Cerebellar cortex (tissue), 1 donor: Measurements from ENCODE around the gene C3.

ENCODE experiments used
- DNase-seq: peaks from one replicate; pipeline ENCODE4 v3.0.0-alpha.2; 2015; ENCODE audit warnings: low spot score

Gene C3

DNA sequence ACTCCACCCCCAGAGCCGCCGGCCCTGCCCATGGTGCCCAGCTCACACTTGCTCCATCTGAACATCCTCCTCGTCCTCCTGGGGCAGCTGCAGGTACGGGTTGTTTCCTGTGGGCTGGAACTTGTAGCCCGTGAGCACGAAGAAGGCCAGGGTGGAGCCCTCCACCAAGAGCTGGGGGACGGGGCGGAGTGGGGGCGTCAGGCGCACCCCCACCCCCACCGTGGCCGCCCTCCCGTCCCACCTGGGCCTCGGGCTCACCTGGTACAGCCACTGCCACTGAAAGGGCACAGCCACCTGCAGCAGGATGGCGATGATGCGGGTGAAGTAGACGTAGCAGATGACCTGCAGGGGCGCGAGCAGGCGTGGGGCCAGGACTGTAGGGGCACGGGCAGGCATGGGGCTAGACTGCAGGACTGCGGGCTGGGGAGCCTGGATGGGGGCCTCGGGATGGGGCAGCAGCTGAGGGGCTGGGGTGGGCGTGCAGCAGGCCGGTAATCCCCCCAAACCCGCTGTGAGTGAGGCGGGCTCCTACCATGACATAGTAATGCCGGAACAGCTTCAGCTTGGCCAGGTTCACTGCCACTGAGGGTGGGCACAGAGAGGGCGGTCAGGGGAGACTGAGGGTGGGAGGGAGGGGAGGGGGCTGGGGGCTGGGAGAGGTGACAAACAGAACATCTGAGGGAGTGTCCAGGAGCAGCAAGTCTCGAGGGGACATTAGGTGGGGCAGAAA lies 10.7 kb upstream of the C3 start:
- DNase-seq: no peak

DNA sequence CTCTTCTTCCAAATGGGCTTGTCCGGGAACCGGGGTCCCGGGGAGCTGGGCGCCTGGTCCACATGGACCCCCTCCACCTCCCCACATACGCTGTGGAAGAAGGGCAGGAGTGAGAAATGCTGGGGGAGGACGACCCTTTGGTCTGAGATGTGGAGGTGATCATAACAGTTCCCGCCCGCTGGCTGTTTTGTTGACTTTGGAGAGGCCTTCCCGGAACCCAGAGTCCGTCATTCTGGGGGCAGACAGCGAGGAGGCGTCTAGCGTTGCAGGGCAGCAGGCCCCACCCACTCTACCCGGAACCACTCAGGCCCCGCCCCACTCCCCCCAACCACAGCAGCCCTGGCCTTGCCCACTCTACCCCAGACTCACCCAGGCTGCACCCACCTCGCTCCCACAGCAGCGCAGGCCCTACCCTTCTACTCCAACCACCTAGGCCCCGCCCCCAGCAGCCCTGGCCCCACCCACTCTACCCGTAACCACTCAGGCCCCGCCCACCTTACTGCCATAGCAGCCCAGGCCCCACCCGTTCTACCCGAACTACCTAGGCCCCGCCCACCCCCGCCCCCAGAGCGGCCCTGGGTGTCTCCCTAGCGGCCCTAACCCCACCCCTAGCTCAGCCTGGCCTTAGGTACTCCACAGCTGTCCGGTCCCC lies 9.8 kb upstream of the C3 start:
- peak; percentile 34 for DNase-seq

DNA sequence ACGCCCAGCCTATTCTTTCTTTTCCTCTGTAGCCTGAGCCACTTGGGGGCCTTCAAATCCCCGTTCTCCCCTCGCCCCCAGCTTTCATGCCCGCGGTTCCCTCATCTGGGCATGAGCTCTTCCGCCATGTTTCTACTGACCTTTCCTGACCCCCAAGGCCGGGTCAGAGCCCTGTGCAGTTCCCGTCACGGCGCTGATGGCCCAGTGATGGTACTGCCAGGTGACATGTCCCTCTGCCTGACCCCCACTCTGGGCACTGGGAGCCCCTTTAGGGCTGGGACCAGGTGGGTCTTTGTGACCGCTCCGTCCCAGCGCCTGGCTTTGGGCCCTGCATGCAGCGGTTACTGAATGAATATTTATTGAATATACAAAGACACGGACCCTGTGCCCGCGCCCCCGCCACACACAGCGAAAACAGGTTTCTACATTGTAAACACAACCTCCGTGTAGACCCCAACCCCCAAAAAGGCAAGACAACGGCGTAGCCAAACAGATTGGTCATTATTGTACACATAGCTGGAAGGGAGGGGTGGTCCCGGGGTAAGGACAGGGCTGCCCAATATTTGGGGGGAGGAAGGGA lies 9.2 kb upstream of the C3 start:
- DNase-seq: no peak

DNA sequence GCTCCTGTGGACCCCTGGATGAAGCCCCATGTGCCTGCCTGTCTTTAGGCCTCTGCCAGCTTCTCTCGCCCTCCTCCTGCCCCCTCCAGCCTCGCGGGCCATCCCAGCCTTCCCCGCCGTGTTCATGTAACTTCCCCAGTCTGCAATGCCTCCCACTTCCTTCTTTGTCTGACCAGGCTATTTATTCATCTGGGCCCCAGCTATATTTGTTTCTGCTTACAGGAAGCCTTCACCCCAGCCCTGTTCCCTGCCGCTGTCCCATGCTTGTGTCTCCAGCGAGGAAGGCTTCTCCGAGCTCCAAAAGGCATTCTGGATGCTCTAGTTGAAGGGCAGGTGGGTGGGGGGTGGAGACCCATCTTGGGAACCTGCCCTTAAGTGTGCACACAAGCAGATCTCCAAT lies 7.9 kb upstream of the C3 start:
- no peak for DNase-seq

DNA sequence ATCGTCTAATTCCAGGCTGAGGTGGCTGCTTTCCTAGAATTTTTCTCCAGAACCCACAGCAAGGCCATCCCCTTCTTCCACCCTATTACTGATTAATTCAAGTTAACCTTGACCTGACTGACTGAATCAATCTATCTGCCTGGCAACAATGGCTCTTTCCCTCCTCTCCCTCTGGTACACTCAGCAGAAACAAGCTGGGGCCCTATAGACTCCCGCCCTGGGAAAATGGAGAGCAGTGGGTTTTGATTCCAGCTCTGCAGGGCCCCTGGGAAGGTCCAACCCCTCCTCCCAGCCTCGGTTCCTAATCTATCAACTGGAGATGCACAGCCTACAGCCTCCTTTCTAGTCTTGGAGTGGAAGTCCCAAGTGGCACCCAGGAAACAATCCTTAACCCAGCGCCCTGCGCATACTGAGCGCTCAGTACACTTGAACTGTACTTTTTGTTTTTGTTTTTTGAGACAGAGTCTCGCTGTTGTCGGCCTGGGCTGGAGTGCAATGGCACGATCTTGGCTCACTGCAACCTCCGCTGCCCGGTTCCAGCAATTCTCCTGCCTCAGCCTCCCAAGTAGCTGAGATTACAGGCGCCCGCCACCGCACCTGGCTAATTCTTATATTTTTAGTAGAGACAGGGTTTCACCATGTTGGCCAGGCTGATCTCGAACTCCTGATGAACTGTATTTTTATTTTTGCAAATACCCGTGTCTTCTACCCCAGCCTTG lies 5.2 kb upstream of the C3 start:
- no peak for DNase-seq

DNA sequence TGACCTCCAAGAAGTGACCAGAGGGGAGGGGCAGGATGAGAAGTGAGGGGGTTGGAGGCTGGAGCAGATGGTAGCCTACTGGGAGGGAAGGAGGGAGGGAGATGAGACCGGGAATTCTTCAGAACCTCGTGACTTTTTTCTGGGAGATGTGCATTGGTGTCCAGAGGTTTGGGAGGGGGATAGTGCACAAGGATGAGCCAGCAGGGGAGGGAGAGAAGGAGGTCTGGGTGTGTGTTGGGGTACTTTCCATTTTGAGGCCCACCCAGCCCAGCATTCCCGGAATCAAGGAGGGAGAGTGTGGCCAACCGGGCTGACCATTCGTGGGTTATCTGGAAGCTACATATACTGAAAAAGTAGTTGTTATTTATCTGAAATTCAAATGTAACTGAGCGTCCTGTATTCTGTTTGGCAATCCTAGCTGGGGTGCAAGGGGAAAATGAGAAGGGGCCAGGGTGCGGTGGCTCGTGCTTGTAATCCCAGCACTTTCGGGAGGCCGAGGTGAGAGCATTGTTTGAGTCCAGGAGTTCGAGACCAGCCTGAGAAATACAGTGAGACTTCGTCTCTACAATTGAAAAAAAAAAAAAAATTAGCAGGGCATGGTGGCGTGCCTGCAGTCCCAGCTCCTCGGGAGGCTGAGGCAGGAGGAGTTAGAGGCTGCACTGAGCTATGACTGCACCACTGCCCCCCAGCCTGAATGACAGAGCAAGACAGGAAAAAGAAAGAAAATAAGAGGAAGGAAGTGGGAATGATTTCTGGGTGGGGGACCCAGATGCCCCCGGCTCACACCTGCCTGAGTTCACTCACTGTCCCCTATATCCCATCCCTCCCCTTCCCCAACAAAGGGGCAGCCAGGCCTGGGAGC lies 4.4 kb upstream of the C3 start:
- DNase-seq: no peak

DNA sequence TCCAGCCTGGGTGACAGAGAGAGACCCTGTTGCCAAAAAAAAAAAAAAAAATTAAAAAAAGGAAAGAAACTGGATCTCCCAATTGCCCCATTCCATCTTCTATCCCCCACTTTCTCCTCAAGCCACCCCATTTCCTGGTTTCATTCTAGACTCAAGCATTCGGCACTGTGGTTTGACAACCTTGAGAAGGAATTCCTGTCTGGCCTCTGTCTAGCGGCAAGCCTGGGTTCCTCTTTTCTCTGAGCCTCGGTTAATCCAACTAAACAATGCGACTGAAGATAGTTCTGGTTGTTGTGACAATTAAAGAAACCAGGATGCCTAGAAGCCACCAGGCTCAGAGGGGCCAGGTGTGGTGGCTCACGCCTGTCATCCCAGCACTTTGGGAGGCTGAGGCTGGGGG lies 3.3 kb upstream of the C3 start:
- DNase-seq: no peak

DNA sequence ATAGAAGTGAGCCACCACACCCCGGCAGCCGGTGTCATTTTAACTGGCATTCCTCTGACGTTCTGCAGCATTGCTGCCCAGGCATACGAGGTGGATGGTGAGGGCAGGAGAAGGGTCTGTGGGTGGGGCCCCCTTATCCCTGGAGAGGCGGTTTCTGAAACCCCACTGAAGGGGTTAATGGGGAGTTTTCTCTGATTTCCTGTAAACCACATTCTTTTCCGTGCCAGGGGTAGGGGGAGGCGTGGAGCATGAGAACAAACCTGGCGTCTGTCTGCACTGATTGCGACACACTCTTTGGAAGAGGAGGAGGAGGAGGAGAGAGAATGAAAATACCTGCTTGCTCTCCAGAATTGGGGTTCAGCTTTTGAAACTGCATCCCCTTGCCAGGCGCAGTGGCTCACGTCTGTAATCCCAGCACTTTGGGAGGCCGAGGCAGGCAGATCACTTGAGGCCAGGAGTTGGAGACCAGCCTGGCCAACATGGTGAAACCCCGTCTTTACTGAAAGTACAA lies 2.7 kb upstream of the C3 start:
- DNase-seq: no peak

DNA sequence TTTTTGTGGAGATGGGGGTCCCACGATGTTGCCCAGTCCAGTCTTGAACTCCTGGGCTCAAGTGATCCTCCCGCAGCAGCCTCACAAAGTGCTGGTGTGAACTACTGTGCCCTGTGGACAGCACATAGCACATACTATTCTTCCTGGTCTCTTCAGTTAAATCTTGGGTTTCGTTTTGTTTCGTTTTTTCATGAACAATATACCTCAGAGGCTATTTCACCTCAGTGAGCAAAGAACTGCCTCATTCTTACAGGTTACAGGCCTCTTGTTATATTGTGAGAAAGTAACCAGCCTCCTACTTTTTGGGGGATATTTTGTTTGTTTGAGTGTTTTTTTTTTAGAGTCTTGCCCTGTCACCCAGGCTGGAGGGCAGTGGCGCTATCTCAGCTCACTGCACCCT lies 1.3 kb upstream of the C3 start:
- DNase-seq: no peak

DNA sequence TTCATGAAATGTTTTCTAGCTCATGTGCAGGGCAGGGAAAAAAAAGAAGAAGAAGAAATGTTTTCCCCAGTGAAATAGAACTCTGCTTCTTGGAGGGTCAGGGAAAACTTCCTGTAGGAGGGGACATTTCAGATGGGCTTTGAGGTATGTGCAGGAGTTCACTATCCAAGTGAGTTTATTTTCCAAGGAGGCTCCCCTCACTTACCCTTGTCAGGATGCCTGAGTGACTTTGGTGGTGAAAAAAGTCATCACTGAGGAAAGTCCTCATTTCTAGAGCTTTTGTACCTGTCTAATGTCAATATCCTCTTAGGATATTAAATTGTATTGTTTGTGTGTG lies 656 bp upstream of the C3 start:
- DNase-seq: no peak

DNA sequence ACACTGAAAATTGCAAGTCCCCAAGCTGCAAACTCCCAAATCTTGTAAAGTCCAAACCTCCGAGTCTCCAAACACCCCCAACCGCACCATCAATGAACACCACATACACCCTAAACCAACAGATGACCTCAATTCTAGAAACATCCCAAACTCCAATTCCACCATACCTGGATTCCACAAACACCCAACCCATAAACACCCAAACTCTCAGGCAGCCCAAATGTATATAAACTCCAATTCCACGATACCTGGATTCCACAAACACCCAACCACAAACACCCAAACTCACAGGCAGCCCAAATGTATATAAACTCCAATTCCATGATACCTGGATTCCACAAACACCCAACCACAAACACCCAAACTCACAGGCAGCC lies 470 bp downstream of the C3 start:
- no peak for DNase-seq

DNA sequence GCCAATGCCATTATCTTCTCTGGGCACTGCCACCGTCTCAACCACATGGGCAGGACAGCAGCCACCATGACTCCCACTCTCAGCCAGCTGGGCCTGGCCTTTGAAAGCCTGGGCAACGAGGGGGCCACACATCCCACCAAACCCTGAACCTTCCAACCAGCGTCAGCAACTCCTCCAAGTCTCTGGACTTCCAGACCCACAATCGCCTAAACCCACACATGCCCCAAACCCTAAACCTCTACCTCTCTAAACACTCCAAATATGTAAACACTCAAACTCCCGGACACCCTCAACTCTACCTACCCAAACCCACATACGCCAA lies 949 bp downstream of the C3 start:
- DNase-seq: no peak

DNA sequence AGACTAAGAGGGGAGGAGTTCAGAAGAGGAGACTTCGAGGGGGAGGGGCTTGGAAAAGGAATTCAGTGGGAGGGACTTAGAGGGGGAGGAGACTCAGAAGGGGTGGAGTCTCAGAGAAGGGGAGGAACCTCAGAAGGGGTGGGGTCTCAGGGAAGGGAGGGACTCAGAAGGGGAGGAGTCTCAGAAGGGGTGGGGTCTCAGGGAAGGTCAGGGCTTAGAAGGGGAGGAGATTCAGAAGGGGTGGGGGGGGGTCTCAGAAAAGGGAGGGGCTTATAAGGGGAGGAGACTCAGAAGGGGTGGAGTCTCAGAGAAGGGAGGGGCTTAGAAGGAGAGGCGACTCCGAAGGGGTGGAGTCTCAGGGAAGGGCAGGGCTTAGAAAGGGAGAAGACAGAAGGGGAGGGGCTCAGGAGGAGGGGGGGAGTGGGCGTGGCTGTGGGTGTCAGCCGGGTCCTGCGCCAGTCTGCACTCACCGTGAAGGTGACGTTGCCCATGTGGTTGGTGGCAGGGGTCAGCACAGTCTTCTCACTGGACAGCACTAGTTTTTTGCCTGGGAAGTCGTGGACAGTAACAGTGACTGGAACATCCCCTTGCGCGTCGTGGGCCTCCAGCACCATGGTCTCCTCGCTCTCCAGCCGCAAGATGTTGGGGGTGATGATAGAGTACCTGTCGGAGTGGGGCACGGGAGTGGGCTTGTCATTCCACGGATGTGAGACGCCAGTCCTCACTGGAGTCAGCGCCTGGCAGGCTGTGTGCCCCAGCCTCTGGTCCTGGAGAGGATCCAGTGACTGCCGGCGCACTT lies 1.5 kb downstream of the C3 start:
- no peak for DNase-seq

DNA sequence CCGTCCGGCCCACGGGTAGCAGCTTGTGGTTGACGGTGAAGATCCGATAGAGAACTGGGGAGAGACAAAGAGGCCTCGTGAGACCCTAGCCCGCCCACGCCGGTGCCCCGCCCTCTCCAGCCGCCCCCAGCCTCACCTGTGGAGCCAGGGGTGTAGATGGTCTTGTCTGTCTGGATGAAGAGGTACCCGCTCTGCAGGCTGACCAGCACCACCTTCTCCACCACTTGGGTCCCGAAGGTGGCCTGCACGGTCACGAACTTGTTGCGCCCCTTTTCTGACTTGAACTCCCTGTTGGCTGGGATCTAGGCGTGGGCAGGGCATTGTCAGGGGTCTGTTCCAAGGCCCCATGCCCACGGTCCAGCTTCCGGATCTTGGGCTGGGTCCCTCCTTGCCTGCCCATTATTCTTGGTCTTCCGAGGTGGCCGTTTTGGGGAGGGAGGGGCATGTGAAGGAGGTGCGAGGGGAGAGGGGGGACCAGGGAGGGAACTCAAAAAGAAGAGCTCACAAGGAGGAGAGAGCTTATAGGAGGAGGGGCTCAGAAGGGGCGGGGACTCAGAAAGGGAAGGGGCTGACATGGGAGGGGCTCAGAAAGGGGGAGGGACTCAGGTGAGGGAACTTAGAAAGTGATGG lies 2.2 kb downstream of the C3 start:
- no peak for DNase-seq

DNA sequence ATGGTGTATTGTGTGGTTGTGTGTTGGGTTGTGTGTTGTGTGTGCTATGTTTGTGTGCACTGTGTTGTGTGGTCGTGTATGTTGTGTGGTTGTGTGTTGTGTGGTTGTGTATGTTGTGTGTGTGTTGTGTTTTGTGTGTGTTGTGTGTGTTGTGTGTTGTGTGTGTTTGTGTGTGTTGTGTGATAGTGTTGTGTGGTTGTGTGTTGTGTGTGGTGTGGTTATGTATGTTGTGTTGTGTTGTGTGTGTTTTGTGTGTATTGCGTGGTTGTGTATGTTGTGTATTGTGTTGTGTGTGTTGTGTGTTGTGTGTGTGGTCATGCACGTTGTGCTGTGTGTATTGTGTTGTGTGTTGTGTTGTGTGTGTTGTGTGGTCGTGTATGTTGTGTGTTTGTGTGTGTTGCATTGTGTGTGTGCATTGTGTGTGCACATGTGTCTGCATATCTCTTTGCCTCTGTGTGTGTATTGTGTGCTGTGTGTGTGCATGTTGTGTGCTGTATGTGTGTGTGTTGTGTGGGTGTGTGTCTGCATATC lies 2.9 kb downstream of the C3 start:
- no peak for DNase-seq

DNA sequence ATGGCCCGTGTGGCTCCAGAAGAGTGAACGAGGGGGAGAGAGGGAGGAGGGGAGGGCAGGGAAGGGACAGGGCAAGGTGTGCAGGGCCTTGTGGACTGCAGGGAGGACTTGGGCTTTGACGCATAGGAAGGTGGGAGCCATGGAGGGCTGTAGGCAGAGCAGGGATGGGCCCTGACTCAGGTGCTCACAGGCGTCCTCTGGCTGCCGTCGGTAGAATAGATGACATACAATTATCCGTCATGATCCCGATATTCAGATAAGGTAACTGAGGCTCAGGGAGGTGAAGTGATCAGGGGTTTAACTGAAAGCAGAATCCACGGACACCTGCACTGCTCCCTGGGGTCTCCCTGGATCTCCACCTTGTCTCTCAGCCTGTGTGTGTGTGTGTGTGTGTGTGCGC lies 3.4 kb downstream of the C3 start:
- no peak for DNase-seq

DNA sequence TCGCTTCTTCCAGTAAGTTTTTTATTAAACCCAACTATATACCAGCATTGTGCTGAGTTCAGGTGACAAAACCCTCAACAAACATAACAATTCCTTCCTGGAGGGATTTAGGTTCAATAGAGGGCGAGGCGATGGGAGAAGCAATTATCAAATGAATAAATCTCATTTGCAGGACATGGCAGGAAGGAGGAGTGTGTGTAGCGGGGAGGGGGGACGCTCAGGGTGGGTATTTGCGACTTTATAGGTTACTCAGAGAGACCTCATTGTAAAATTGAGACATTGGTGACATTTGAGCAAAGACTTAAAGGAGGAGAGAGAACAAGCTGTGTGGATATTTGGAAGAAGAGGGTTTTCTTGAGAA lies 3.9 kb downstream of the C3 start:
- no peak for DNase-seq

DNA sequence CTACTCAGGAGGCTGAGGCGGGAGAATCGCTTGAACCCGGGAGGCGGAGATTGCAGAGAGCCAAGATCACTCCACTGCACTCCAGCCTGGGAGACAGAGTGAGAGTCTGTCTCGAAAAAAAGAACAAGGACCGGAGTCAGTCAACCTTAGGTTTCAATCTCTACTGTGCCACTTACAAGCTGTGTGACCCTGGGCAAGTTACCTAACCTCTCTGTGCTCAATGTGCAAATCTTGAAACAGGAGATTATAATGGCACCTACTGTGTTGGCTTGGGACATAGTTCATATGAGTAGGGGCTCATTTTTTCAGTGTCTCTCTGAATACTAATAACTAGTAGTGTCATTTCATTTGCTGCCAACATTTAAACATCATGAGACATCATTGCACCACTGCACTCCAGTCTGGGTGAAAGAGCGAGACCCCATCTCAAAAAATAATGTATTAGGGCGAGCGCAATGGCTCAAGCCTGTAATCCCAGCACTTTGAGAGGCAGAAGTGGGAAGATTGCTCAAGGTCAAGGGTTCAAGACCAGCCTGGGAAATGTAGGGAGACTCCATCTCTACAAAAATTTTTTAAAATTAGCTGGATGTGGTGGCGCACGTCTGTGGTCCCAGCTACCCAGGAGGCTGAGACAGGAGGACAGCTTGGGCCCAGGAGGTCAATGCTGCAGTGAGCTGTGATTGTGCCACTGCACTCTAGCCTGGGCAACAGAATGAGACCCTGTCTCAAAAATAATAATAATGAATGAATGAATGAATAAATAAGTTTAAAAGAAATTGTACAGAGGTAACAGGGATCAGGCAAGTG lies 5.5 kb downstream of the C3 start:
- DNase-seq: no peak

DNA sequence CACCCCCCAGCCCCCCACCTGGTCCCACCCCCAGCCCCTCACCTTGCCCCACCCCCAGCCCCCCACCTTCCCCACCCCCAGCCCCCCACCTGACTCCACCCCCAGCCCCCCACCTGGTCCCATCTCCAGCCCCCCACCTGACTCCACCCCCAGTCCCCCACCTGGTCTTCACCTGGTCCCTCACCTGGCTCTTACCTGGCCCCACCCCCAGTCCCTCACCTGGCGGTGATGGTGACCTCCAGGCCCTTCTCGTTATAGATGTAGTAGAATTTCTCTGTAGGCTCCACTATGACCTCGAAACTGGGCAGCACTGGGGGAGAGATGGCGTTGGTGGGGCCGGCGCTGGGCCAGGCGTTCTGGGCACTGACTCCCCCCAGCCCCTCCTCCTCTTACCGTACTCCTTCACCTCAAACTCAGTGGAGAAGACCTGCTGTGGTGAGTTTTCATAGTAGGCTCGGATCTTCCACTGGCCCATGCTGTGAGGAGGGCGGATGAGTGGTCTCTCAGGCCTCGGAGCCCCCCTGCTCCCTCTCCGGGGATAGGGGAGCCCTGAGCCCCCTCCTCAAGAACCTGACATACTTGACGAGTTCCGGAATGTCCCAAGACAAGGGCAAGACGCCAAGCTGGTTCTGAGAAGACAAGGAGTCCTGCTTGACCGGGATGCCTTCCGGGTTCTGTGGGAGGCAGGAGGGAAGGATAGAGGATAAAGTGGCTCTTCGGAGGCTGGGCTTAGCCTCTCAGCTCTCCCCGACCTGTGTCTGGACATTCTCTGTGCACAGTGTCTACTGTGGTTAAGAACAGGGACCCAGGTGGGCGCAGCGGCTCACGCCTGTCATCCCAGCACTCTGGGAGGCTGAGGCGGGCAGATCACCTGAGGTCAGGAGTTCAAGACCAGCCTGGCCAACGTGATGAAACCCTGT lies 6.4 kb downstream of the C3 start:
- DNase-seq: no peak
